Stimulated activated CD4-positive, alpha-beta T cell treated with anti-CD3 and anti-CD28 coated beads, Interleukin-1b, Interleukin-23, amount 100 ng/mL, for 24 hours (primary cell): ENCODE results near the gene POLR2H.

ENCODE experiments used
- DNase-seq, 4 experiments: peaks; one replicate each; pipeline ENCODE4 v3.0.0-alpha.2; 2020; ENCODE audit warnings: low read depth in 4 of 4, low spot score in 1 of 4

The POLR2H gene

GRCh38 chr3:184368586-184369183 lies 7.2 kb downstream of the POLR2H start:
- no peak for DNase-seq

DNA sequence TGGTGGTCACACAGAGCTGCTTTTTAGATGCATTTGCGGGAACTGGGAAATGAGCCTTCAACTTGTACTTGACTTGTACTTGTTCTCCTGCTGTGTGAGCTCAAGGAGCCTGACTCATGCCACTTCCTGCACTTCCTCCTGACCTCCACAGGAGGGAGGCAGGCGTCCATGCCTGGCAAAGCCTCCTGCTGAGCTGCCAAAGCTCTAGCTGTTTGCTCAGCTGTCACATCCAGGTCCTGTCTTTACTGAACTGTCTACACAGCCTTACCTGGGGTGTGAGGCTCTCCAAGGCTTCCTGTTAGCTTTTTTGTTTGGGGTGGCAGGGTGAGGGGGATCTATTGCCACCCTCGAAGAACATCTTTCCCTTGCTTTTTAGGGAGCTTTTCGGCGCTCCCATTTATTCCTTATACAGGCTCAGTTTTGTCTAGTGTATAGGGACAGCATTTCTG lies 10.1 kb downstream of the POLR2H start:
- DNase-seq = peak in 2 of 4 experiments; percentile 40

GRCh38 chr3:184372296-184372821 lies 10.8 kb downstream of the POLR2H start:
- DNase-seq = no peak

GRCh38 chr3:184372911-184373310 lies 11.4 kb downstream of the POLR2H start:
- DNase-seq = no peak

DNA sequence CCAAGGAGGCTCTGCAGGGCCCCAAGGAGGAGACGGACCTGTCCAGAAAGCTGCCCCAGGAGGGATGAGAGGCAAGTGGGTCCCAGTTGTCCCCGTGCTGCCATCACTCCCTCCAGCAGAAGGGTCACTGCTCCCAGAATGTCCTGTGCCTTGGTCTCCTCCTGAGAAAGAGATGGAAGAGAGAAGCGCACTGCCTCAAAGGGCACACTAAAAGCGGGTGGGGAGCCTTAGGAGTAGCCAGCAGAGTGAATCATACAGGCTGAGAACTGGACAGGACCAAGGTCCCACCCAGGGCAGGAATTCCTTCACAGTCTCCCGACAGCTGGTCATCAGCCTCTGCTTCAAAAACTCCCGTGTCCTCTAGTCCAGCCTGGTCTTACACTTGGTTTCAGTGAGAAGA lies 11.9 kb downstream of the POLR2H start:
- no peak for DNase-seq

DNA sequence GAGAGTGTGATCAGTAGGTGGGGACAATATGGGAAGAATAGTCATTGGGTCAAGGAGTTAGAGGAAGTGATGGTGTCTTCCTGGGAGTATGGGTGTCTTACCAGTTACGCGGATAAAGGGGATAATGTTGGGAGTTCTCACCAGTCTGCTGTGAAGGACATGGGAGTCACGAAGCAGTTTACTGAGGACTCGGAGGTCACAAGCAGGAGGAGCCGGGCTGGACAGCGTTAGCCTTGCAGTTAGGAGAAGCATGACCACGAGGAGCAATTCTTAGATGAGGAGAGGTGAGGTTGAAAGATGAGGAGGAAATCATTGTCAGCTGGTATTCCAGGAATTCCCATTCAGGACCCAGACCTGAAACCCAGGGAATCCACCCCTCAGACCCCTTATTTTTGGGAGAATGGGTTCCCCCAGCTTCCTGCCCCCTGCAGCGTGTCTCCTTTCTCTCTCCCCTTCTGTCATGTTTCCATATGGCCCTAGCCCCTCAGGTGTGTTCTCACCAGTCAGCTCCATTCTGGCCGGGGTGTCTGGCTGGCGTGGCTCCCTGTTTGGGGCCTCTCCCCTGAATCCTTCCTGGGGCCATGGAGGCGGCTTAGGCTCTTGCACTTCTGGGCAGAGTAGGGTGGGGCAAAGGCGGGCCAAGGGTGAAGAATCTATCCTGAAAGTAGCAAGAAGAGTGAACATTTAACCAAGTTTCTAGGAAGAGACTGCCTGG lies 14.4 kb downstream of the POLR2H start:
- no peak for DNase-seq

DNA sequence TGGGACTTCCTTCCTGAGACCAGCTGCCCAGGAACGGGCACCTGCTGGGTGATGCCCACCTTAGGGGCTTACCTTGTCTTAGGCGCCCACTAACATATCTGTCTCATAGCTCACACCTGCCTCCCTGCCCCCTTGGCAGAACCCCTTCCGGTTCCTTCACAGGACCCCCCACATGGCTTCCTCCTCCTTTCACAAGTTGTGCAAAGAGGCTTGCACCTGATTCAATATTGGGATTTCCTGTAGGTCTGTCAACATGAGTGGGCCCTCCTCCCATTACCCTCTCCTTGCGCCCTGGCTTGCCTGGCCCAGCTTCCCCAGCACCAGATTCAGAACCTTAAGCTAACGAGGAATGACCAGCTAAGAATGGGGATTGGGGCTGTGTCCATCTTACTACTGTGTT lies 15.9 kb downstream of the POLR2H start:
- DNase-seq = no peak

GRCh38 chr3:184377882-184378445 lies 16.5 kb downstream of the POLR2H start, which contains the start of gene THPO:
TSS of gene THPO (minus strand) at chr3:184378207. CDS start at chr3:184376259, 1,948 bp downstream.
- no peak for DNase-seq

DNA sequence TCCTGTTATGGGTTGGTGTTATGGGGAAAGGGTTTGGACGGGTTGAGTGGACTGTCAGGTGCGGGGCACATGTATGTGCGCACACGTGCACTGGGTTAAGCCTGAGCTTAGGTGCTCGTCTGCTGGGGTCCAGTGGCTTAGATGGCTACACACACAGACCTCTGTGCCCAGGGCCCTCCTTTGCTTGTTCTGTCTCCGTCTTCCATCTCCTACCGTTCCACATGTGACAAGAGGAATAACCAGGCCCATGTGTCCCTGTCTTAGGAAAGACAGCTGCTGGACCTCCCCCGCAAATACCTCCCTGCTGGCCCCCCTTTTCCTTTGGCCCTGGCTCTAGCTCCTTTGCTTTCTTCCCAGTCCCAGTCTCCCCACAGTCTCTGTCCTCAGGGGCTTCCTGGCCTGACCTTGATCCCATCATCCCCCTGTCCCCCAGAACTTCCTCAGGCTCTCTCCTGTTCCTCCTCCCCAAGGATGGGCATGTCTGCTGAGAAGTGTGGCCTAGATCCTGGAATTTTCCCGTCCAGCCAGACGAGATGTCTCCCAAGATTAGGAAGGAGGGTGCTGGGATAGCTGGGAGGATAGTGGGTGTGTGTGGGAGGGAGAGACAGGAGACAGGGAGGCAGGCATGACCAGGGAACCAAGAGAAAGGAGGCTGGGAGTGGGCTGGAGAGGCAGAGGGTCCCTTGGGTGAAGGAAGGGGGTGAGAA lies 17.3 kb downstream of the POLR2H start:
- DNase-seq = no peak

- no peak for DNase-seq
Observed at GRCh38 chr3:184379358-184380184, 18.1 kb downstream of the POLR2H start, which contains the start of gene CHRD. TSS of gene CHRD (plus strand) at chr3:184380054. CDS start at chr3:184380319, 265 bp downstream.

DNA sequence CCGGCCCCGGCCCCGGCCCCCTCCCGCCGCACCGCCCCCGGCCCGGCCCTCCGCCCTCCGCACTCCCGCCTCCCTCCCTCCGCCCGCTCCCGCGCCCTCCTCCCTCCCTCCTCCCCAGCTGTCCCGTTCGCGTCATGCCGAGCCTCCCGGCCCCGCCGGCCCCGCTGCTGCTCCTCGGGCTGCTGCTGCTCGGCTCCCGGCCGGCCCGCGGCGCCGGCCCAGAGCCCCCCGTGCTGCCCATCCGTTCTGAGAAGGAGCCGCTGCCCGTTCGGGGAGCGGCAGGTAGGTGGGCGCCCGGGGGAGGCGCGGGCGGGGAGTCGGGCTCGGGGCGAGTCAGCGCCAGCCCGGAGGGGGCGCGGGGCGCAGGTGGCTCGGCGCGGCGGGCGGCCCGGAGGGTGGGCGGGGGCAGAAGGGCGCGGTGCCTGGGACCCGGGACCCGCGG lies 18.7 kb downstream of the POLR2H start:
- DNase-seq = no peak

DNA sequence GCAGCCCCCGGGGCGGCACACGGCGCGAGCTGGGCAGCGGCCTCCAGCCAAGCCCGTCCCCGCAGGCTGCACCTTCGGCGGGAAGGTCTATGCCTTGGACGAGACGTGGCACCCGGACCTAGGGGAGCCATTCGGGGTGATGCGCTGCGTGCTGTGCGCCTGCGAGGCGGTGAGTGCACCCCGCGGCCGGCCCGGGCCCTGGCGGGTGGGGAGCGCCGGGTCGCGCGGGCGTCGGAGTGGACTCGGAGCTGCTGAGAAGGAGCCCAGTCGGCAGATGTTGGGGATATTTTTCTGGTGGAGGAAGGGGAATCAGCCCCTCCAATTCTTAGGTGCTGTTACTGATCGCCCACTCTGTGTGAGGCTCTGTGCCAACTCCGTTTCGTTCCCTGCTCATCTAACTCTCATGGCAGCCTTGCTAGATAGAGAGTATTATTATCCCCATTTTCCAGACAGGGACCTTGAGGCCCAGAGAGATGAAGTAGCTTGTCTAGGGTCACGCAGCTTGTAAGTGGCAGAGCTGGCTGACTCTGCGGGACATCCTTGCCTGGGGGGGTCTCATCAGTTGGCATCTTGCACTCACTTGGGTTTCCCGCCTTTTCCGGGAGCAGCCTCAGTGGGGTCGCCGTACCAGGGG lies 19.2 kb downstream of the POLR2H start:
- DNase-seq = no peak

GRCh38 chr3:184381261-184382224 lies 20.0 kb downstream of the POLR2H start:
- DNase-seq = no peak

- no peak for DNase-seq
Observed at GRCh38 chr3:184382326-184383032, 21.0 kb downstream of the POLR2H start.

DNA sequence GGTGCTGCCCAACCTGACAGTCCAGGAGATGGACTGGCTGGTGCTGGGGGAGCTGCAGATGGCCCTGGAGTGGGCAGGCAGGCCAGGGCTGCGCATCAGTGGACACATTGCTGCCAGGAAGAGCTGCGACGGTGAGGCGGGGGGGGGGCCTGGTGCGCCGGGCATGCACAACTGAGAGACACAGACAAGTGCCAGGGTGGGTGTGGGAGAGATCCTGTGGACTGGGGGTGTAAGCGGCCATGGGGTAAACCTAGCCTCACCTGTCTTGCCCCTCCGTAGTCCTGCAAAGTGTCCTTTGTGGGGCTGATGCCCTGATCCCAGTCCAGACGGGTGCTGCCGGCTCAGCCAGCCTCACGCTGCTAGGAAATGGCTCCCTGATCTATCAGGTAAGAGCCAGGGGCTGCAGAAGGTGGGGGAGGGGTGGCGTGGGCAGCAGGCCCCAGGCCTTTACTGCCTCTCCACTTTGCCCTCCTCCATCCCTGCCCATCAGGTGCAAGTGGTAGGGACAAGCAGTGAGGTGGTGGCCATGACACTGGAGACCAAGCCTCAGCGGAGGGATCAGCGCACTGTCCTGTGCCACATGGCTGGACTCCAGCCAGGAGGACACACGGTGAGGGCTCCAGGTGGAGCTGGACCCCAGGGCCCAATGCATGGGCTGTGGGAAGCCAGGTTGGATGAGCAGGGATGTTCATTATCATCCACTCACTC lies 21.7 kb downstream of the POLR2H start:
- no peak for DNase-seq

- no peak for DNase-seq
Observed at GRCh38 chr3:184384342-184384741, 22.8 kb downstream of the POLR2H start.

GRCh38 chr3:184384856-184385422 lies 23.4 kb downstream of the POLR2H start:
- DNase-seq = no peak
